RCC 7860 (cell line): ENCODE data around the gene ACACB.

Experiments
- DNase-seq: peaks from one replicate; pipeline ENCODE4 v3.0.0-alpha.2; 2015; ENCODE audit warnings: low spot score
- FAIRE-seq: peaks from 2 replicates; lab custom pipeline; 2012; peaks lifted over from hg19 to GRCh38; lab: Jason Lieb, UNC

ACACB gene

DNA sequence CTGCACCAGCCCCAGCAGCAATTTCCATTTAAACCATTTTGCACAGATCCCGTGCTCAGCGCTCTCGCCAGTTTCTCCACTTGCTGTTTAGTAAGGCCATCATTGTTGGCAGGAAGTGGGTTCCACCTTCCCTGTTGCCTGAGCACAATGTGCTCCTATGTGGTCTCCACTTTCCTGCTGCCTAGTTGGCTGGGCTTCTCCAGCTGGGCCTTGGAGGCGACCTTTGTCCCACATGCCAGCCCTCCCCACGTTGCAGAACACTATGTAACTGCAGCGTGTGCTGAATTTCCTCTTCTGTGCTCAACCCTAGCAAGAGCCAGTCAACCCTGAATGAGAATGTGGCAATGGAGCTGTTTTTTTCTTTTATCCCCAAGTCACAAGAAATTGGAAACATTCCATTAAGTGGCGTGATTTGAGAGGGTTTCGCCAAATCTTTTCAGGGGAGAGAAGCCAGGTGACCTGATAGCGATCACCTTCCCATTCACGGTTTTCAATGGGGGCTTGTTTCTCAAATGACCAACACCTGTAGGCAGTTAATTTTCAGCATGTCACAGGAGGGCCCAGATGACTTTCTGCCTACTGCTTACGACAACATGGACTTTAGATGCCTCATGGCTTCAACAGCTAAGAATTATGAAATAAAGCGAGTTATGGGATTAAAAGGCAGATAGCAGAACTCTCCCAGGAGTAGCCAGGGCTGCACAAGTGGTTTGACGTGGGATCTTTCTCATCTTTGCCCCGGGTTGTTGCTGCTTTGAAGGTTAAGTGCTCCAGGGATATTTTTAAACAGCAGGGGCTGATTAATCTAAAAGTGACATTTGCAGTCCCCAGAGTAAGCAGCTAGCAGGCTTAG, at the start of gene ACACB:
Gene ACACB, plus strand, starts transcription at position 830 of the 853 bp plus-strand sequence. CDS start 22,819 bp downstream, outside the sequence.
- no peak for DNase-seq
- no peak for FAIRE-seq

DNA sequence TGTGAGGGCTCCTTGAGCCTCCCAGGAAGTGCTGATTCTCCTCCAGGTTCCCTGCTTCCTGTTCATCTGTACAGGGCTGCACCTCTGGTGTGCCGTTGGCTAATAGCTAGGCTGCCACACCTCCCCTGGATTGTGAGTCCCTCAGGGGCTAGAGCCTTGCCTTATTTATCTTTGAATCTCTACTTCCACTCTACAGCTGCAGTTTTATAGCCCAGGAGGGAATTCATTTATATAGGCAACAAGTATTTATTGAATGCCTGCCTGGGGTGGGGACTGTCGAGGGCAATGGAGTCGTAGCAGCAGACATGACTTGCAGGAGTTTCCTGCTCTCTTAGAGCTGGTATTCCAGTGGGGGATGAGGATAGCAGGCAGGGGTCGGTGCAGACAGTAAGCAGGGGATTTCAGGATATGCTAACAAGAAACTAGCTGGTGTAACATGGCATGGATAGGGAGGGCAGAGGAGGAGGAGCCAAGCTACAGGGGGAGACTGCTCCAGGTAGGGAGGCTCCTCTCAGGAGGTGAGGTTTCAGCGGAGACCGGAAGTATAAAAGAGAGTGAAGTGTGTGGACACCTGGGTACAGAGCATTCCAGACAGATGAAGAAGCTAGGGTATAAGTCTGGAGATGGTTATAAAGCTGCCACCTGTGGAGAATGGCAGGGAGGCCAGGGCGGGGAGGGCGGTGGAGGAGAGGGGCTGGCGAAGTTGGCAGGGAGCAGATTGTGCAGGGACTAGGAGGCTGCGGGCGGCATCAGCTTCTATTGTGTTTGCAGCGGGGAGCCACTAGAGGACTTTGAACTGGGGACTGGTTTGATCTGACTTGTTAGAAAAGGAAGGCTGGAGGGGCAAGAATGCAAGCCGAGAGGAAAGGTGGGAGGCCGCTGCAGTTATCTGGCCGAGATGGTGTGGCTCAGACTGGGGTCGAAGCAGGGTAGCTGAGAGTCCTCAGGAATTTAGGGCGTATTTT, 46.8 kb upstream of the ACACB start:
- FAIRE-seq = no peak
- DNase-seq = no peak

DNA sequence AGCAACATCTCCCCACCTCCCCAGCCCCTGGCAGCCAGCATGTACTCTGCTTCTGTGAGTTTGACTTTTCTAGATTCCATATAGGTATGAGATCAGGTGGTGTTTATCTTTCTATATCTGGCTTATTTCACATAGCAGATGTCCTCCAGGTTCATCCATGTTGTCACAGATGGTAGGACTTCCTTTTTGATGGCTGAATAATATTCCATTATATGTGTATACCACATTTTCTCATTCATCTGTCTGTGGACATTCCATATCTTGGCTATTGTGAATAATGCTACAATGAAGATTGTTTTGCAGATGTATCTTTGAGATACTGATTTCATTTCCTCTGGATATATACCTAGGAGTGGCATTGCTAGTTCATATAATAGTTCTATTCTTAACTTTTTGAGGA, 41.5 kb upstream of the ACACB start:
- FAIRE-seq (no peak), DNase-seq (no peak)

DNA sequence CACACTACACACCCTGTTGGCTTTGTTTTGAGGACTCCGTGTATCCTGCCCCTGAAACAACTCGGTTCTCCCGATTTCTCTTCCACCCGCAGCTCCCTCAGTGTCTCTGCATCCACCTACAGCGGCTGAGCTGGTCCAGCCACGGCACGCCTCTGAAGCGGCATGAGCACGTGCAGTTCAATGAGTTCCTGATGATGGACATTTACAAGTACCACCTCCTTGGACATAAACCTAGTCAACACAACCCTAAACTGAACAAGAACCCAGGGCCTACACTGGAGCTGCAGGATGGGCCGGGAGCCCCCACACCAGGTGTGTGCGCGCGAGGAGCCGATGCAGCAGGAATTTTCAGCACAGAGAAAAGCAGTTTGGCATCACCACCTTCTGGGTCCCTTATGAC, 33.6 kb upstream of the ACACB start:
- no peak for DNase-seq
- no peak for FAIRE-seq

DNA sequence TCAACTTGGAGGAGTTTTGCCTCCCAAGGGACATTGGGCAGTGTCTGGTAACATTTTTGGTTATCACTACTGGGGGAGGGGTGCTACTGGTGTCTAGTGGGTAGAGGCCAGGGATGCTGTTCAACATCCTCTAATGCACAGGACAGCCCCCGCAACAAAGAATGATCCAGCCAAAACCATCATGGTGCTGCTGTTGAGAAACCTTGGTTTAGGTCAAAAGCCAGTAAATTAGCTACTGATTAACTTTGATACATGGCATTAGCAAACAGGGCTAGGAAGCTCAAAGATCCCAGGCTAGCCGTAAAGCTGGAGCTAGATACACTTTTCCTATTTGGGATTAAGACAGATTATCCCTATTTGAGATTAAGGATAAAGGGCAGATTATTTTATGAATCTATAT, 32.0 kb upstream of the ACACB start:
- DNase-seq = no peak
- FAIRE-seq = no peak

DNA sequence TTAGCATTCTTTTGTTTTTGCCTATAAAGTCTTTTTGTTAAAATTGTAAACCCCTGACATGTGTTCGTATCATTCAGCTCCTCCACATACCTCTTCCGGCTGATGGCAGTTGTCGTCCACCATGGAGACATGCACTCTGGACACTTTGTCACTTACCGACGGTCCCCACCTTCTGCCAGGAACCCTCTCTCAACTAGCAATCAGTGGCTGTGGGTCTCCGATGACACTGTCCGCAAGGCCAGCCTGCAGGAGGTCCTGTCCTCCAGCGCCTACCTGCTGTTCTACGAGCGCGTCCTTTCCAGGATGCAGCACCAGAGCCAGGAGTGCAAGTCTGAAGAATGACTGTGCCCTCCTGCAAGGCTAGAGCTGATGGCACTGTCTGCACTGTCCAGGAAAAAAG, 30.8 kb upstream of the ACACB start:
- FAIRE-seq = no peak

DNA sequence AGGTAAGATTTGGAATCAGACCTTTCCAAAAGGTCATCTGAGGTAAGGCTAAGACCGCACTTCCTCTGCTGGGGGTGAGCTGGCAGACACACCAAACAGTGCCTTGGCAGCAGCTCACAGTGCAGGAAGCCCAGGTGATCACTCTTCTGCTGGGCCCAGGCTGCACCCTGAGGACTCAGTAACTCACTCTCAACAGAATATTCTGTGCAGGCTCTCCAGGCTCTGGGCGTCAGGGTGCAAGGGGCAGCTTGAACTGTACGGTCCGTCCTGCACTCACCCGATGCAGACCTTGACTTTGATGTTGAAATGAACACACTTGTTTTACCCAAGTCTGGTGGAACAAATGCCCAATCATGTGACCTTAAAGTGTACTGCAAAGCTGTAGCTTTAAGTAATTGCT, 29.1 kb upstream of the ACACB start:
- FAIRE-seq (no peak), DNase-seq (no peak)

More for the DNA sequence above, 30.8 kb upstream of the ACACB start:
- DNase-seq = no peak

DNA sequence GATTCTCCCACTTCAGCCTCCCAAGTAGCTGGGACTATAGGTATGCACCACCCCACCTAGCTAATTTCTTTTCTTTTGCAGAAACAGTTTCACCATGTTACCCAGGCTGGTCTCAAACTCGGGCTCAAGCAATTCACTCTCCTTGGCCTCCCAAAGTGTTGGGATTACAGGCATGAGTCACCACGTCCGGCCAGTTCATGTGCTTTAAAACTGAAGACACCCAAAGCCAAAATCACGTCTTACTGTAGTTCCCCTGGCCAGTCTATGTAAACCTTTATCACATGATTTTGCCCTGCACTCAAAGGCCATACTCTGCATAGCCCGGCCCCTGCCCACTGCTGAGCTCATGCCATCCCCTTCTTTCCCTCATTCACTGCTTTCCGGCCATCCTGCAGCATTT, 27.6 kb upstream of the ACACB start:
- FAIRE-seq (no peak), DNase-seq (no peak)

DNA sequence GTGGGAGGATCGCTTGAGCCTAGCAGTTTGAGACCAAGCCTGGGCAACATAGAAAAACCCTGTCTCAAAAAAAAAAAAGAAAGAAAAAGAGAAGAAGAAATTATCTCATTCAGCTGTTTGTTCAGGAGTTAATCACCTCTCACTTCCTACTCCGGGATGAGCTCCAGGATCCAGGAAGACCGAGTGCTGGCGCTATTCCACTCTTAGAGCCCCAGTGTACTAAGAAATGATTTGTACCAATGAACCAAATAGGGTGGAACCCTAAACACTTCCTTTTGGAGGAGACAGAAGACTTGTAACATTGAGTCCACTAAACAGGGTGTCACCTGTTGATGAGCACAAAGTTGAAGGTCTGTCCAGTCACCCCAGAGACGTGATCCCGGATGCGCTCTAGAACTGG, 26.7 kb upstream of the ACACB start:
- DNase-seq (no peak), FAIRE-seq (no peak)

DNA sequence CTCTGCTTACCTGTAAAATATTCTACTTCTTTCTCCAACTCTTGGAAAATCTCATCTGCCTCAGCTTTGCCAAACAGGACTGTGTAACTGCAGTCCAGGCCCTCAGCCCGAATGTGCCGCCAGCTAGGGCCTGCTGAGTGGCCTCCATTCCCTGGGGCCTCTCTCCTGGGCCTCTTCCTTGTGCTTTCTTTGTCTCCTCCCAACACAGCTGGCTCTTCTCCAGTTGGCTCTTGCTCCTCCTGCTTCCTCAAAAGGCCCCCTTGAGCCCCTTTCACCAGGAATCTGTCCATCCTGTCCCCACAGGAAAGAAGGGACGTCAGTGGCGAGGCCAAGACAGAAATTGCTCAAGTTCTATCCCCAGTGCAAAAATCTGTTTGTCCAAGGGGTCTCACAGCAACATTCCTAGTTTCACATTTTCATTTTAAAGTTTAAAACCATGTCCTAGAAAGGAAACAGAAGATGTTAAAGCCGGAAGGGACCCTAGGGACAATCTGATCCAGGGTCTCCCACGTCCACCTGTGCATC, 23.8 kb upstream of the ACACB start:
- DNase-seq = no peak
- no peak for FAIRE-seq

DNA sequence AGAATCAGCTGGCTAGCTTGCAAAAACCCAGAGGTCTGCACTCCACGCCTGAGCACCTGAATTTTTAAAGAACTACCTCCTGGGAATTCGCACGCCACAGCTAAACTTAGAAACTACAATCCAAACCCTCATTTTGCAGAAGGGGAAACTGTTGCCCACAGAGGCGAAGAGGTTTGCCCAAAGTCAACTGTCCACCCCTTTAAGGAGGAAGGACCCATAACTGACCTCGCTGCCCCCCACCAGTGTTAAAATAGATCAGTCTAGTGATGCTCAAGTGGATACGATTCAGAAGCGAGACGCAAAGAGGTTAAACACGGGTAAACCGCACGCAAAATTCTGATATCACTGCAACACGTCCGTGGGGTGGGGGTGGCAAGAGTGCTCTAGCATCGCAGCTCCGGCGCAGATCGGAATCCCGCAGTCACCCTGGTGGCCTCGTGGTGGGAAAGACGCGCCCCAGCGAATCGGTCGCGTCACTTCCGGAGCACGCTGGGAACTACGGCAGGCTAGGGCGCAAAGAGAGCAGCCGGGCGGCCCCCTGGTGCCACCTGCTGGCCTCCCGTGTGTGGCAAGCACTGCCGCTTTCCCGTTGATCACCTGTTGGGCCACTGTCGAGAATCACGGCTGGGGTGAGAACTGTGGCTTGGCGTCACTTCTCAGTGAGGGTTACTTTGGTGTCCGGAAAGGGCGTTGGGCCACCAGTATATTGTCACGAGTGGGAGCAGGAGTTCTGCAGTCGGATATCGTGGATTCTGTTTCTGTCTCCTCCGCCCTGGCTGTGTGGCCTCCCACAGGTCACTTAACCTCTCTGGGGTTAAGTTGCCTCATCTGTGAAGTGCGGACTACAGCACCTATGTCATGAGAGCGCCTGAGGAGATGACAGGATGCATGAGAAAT, 23.1 kb upstream of the ACACB start, which contains the start of gene ALKBH2:
Gene ALKBH2, minus strand, starts transcription at position 451 of the 897 bp plus-strand sequence. CDS start 686 bp downstream, outside the sequence.
- DNase-seq (peak; percentile 80), FAIRE-seq (no peak)

DNA sequence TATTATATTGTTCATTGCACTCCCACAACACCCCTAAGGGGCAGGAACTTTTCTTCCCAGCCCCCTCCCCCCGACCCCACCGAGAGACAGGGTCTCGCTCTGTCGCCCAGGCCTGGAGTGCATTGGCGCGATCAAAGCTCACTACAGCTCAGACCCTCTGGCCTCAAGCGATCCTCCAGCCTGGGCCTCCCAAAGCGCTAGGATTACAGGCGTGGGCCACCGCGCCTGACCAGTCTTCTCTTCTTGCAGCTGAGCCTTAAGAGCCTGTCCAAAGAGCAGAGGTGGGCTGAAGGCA, 19.3 kb upstream of the ACACB start:
- FAIRE-seq (no peak), DNase-seq (no peak)

DNA sequence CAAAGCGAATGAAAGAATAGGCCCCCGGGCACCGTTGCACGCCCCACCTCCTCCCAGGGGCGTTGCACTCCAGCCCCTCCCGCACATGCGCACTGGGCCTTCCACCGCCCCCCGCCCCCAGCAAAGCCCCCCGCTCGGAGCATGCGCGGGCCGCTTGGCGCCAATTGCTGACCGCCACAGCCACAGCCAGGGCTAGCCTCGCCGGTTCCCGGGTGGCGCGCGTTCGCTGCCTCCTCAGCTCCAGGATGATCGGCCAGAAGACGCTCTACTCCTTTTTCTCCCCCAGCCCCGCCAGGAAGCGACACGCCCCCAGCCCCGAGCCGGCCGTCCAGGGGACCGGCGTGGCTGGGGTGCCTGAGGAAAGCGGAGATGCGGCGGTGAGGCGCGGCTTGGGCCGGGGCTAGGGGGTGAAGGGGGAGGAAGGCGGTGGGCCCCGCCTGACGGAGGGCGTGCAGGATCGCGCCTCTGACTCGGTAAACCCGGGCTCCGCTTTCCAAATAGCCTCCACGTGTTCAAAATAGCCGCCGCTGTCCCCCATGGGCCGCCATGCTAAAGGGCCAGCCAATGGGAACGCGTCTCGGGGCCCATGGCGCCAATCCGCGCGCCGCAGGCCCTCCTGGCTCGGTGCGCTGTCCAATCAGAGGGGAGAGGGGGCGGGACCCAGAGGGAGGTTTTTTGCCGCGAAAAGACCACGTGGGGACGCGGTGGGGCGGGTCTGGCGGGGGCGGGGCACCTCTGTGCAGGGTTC, 18.8 kb upstream of the ACACB start, which contains the start of gene UNG:
Gene UNG, plus strand, starts transcription at position 163 of the 748 bp plus-strand sequence. Its CDS starts 83 bp downstream, at position 246.
- peak; percentile 79 for DNase-seq
- FAIRE-seq = peak; percentile 25

DNA sequence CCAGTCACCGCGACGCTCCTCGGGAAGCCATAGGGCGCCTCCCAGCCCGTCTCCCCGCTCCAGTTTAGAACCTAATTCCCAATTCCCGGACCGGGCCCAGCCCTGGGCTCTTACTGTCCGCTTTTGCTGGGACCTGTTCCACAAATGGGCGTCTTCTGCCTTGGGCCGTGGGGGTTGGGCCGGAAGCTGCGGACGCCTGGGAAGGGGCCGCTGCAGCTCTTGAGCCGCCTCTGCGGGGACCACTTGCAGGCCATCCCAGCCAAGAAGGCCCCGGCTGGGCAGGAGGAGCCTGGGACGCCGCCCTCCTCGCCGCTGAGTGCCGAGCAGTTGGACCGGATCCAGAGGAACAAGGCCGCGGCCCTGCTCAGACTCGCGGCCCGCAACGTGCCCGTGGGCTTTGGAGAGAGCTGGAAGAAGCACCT, 18.2 kb upstream of the ACACB start:
- DNase-seq (no peak), FAIRE-seq (no peak)

DNA sequence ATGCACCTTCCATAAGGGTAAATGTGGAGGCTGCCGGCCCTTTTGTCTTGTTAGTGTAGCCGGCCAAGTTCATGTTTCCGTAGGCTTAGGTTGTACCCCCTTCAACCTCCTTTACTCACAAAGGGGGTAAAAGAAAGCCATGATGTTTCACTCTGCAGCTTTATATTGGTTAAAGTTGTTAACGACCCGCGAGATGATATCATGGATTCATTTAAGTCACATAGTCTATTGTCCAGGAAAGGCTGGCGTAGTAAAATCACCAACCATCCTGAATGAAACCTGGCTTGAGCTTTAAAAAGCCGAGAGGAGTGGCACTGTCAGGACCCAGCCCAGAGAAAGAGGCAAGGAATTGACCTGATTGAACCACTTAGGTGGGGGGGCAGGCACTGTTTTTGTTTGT, 17.7 kb upstream of the ACACB start:
- no peak for FAIRE-seq
- no peak for DNase-seq

DNA sequence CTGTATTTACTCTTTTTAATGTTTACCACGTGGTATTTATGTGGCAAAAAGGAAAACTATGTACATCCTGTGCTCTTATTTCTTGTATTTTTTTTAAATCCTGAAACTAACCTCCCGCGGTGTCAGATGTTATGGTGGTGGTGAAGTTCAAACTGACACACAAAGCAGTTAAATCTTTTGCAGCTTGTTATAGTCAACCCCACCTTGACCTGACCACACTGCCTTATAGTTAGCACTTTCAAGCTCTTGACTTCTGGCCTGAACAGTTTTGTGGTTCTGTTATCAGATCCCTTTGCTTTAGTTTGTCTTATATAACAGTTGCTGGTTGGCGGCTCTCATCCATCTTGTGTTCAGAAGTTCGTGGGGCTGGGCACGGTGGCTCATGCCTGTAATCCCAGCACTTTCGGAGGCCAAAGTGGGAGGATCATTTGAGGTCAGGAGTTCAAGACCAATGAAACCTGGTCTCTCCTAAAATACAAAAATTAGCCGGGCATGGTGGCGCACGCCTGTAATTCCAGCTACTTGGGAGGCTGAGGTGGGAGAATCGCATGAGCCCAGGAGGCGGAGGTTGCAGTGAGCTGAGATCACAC, 16.9 kb upstream of the ACACB start:
- DNase-seq = no peak
- FAIRE-seq = no peak

DNA sequence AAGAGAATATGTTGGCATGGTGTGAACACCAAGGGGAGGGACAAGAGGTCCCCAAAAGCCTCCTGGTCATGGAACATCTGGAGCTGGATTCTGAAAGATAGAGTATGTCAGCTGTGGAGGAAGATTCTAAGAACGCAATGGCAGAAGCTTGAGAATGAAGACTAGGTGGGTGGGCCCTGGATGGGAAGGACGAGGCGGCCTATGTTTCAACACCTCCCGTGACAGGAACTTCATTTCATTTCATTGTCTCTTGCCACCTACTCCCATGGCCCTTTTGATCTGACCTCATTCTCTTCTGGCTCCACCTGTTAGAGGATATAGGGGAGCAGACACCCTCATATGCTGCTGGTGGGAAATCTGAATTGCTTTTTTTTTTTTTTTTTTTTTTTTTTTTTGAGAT, 15.6 kb upstream of the ACACB start:
- no peak for DNase-seq
- FAIRE-seq = no peak

DNA sequence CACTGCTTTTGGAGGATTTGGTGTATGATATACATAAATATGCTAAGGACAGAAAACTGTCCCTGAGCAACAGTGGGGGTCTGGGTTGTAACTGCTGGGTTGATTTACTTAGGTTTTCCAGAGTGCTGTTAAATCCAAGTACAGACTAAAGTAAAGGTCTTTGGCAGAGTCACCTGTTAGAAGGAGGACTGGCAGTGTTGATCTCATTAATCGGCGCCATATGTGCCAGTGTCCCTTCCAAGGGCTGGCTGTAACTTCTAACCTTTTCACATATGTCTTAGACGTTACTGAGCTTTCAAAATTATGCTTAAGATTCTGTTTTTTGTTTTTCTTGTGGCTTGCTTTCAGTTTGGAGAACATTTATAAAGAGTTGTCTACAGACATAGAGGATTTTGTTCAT, 13.9 kb upstream of the ACACB start:
- no peak for DNase-seq
- no peak for FAIRE-seq

DNA sequence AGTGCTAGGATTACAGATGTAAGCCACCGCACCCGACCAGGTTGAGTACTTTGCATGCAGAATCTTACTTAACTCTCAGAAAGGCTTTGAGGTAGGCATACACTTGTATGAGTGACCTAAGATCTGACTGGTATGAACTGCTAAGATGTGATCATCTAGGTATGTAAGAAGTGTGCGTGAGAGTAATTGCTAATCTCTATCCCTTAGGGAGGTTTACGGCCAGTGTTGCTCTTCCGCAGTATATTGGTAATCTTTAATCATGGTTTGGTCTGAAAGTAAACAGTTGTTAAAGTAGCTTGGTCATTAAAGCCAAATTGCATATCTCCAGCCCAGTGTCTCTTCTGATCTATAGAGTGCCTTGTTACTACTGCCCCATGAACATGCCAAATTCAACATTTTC, 11.2 kb upstream of the ACACB start:
- DNase-seq = no peak
- no peak for FAIRE-seq
